HepG2 (cell line): Measurements from ENCODE around the gene FAM222B. TPM values are rescaled to one million over a fixed set of nuclear protein-coding genes. Genes with fewer than 3 reads are reported as not detected.

Experiments used
- HMGXB3 ChIP-seq: sonication (generic); formaldehyde crosslinking; IDR thresholded peaks from 2 replicates; pipeline ENCODE4 v1.4.0; 2020; ENCODE audit warnings: missing genetic modification reagents, borderline replicate concordance
- IKZF5 ChIP-seq: IDR thresholded peaks from 2 replicates; pipeline ENCODE4 v1.6.1; 2018; ENCODE audit warnings: missing genetic modification reagents, mild to moderate bottlenecking, missing compliant biosample characterization
- MTA1 ChIP-seq: sonication (generic); formaldehyde crosslinking; IDR thresholded peaks from 2 replicates; pipeline ENCODE4 v1.4.0; 2020; ENCODE audit warnings: missing genetic modification reagents, mild to moderate bottlenecking, borderline replicate concordance
- PAWR ChIP-seq: sonication (generic); formaldehyde crosslinking; IDR thresholded peaks from 2 replicates; pipeline ENCODE4 v1.4.0; 2020; ENCODE audit warnings: missing genetic modification reagents, mild to moderate bottlenecking, borderline replicate concordance
- ZNF318 ChIP-seq: sonication (generic); formaldehyde crosslinking; IDR thresholded peaks from 2 replicates; pipeline ENCODE4 v1.4.0; 2020; ENCODE audit warnings: mild to moderate bottlenecking, missing genetic modification reagents
- ZNF609 ChIP-seq: sonication (generic); formaldehyde crosslinking; IDR thresholded peaks from 2 replicates; pipeline ENCODE4 v1.4.0; 2020; ENCODE audit warnings: mild to moderate bottlenecking, missing genetic modification reagents, borderline replicate concordance
- ZNF674 ChIP-seq: sonication (generic); formaldehyde crosslinking; IDR thresholded peaks from 2 replicates; pipeline ENCODE4 v1.5.0; 2020; ENCODE audit warnings: low read depth, mild to moderate bottlenecking, missing genetic modification reagents
- polyA plus RNA-seq, 8 experiments: library from polyadenylated mRNA; depleted of rRNA in 3 of 8; stranded (reverse) in 7 of 8; unstranded in 1 of 8; fragments of >200 nt; fragmentation: Illumina TruSeq in 4 of 8; extraction: Trizol in 4 of 8; gene quantifications; 2 replicates each; pipeline versions ENCODE4 v1.2.1 to v1.2.3, GENCODE V29; 2011 to 2016; ENCODE audit warnings: low read depth in 4 of 8, missing spikeins in 1 of 8, mixed read lengths in 1 of 8; ENCODE audit not compliant: insufficient read depth in 1 of 8
- total RNA-seq, 5 experiments: library from RNA; depleted of rRNA; stranded (reverse); fragments of >200 nt; fragmentation: Illumina TruSeq; extraction: Trizol; gene quantifications; 2 replicates each; pipeline ENCODE4 v1.2.3, GENCODE V29; 2016; ENCODE audit warnings: low read depth in 1 of 5
- TF ChIP-seq, protein P1 (sequence below): sonication (generic); formaldehyde crosslinking; IDR thresholded peaks from 2 replicates; pipeline ENCODE4 v1.8.0; 2022; ENCODE audit warnings: mild to moderate bottlenecking, missing genetic modification reagents, moderate library complexity

Gene FAM222B
- total and polyA plus RNA-seq, 2 of the 13 experiments (the other 11 are each of a cell fraction or from before 2014, with no cell fraction given) = 3.5 to 7.3 TPM

DNA sequence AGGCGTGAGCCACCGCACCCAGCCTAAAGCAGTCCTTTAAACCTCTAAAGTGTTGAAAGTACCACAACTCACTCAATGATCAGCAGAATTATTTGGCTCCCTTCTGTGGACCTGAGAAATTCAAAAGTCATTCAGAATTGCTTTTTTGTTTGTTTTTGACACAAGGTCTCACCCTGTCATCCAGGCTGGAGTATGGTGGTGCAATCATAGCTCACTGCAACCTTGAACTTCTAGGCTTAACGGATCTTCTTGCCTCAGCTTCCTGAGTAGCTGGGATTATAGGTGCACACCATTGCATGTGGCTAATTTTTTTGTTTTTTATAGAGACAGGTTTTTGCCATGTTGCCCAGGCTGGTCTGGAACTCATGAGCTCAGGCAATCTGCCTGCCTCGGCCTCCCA lies 54.5 kb downstream of the FAM222B start (continued):
- TF ChIP-seq ZNF318 (CRISPR knock-in tag) (no peak), ZNF674 (CRISPR knock-in tag) (no peak), PAWR (no peak), IKZF5 (CRISPR knock-in tag) (no peak), ZNF609 (no peak), MTA1 (CRISPR knock-in tag) (no peak), HMGXB3 (CRISPR knock-in tag) (no peak)
- TF ChIP-seq, protein P1, sequence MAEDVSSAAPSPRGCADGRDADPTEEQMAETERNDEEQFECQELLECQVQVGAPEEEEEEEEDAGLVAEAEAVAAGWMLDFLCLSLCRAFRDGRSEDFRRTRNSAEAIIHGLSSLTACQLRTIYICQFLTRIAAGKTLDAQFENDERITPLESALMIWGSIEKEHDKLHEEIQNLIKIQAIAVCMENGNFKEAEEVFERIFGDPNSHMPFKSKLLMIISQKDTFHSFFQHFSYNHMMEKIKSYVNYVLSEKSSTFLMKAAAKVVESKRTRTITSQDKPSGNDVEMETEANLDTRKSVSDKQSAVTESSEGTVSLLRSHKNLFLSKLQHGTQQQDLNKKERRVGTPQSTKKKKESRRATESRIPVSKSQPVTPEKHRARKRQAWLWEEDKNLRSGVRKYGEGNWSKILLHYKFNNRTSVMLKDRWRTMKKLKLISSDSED (CRISPR knock-in tag) = no peak
